Measurements from ENCODE around the gene FBXO41.

FBXO41 gene

GRCh38 chr2:73212448-73213176 lies 71.7 kb downstream of the FBXO41 start:
- TF ChIP-seq FOXP2 (optimal IDR thresholded peaks at IDR 0.05; ENCODE audit: borderline replicate concordance, extremely low read depth, extremely low read length, insufficient read depth): peak; percentile 48
- TF ChIP-seq SIN3A (IDR thresholded peaks at IDR 0.05; ENCODE audit: borderline replicate concordance, insufficient read depth, low read length): no peak

GRCh38 chr2:73212098-73212447 lies 72.2 kb downstream of the FBXO41 start:
- TF ChIP-seq SIN3A (IDR thresholded peaks at IDR 0.05; ENCODE audit: borderline replicate concordance, insufficient read depth, low read length) (no peak), REST (IDR thresholded peaks at IDR 0.05; ENCODE audit: insufficient read depth in 1 of 2, low read depth in 2 of 2, low read length in 2 of 2) (no peak), FOXP2 (optimal IDR thresholded peaks at IDR 0.05; ENCODE audit: borderline replicate concordance, extremely low read depth, extremely low read length, insufficient read depth) (no peak), POLR2AphosphoS5 (IDR thresholded peaks at IDR 0.05; ENCODE audit: low read depth, low read length) (no peak), TAF1 (IDR thresholded peaks at IDR 0.05; ENCODE audit: borderline replicate concordance, insufficient read depth, low read length) (no peak)

- TF ChIP-seq REST (IDR thresholded peaks at IDR 0.05; ENCODE audit: insufficient read depth in 1 of 2, low read depth in 2 of 2, low read length in 2 of 2) (no peak), FOXP2 (optimal IDR thresholded peaks at IDR 0.05; ENCODE audit: borderline replicate concordance, extremely low read depth, extremely low read length, insufficient read depth) (no peak), SIN3A (IDR thresholded peaks at IDR 0.05; ENCODE audit: borderline replicate concordance, insufficient read depth, low read length) (no peak), TAF1 (IDR thresholded peaks at IDR 0.05; ENCODE audit: borderline replicate concordance, insufficient read depth, low read length) (no peak), POLR2AphosphoS5 (IDR thresholded peaks at IDR 0.05; ENCODE audit: low read depth, low read length) (no peak)
Observed at GRCh38 chr2:73210696-73211095, 73.6 kb downstream of the FBXO41 start.

- TF ChIP-seq POLR2AphosphoS5 (IDR thresholded peaks at IDR 0.05; ENCODE audit: low read depth, low read length) (no peak), TAF1 (IDR thresholded peaks at IDR 0.05; ENCODE audit: borderline replicate concordance, insufficient read depth, low read length) (no peak), REST (IDR thresholded peaks at IDR 0.05; ENCODE audit: insufficient read depth in 1 of 2, low read depth in 2 of 2, low read length in 2 of 2) (no peak), FOXP2 (optimal IDR thresholded peaks at IDR 0.05; ENCODE audit: borderline replicate concordance, extremely low read depth, extremely low read length, insufficient read depth) (no peak), SIN3A (IDR thresholded peaks at IDR 0.05; ENCODE audit: borderline replicate concordance, insufficient read depth, low read length) (no peak)
Observed at GRCh38 chr2:73210019-73210418, 74.3 kb downstream of the FBXO41 start.

GRCh38 chr2:73208258-73208657 lies 76.0 kb downstream of the FBXO41 start:
- no peak for TF ChIP-seq POLR2AphosphoS5 (IDR thresholded peaks at IDR 0.05; ENCODE audit: low read depth, low read length)
- no peak for TF ChIP-seq REST (IDR thresholded peaks at IDR 0.05; ENCODE audit: insufficient read depth in 1 of 2, low read depth in 2 of 2, low read length in 2 of 2)
- no peak for TF ChIP-seq FOXP2 (optimal IDR thresholded peaks at IDR 0.05; ENCODE audit: borderline replicate concordance, extremely low read depth, extremely low read length, insufficient read depth)
- TF ChIP-seq SIN3A (IDR thresholded peaks at IDR 0.05; ENCODE audit: borderline replicate concordance, insufficient read depth, low read length): no peak
- no peak for TF ChIP-seq TAF1 (IDR thresholded peaks at IDR 0.05; ENCODE audit: borderline replicate concordance, insufficient read depth, low read length)
